Measurements from ENCODE around the gene TNFRSF14. TPM values are rescaled to one million over a fixed set of nuclear protein-coding genes. Genes with fewer than 3 reads are reported as not detected.

The TNFRSF14 gene
- total RNA-seq, 1 experiment from 2014 or later = 25.5 TPM

DNA sequence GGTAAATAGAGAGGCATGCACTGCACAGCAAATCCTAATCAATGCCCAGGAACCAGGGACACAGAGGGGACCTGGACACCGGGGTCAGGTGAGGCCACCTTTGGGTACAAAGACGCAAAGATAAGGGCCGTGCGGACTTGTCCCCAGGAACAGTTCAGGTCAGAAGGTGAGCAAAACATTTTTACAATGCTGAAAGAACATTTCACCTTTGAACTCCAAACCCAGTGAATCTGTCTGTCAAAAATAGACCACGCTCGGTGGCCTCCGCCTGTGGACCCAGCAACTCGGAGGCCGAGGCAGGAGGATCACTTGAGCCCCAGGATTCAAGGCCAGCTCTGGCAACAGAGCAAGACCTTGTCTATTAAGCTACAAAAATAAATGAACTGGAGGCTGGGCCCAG is 15.2 kb downstream of the TNFRSF14 start:
- no TSS peak for BruUV-seq (replicated peaks)
- Histone ChIP-seq H3F3A (ENCODE audit: low read length, unreplicated experiment) (no peaks in the 10 kb centered on the region), H3K36me3 (ENCODE audit: low read depth, low read length) (no peaks in the 10 kb centered on the region), H3K9ac (ENCODE audit: low read length) (no peak overlapping the region), H3K9me3 (ENCODE audit: low read length) (no peaks in the 10 kb centered on the region), H3K9me2 (replicated peaks; ENCODE audit: low read length) (no peaks in the 10 kb centered on the region), H3K4me3 (ENCODE audit: low read length) (no peak overlapping the region), H3K27ac (ENCODE audit: low read length) (no peak overlapping the region), H4K20me1 (ENCODE audit: low read length) (no peaks in the 10 kb centered on the region), H2AFZ (ENCODE audit: low read length) (no peak overlapping the region), H3K27me3 (ENCODE audit: low read length) (peaks cover 31% of the 10 kb centered on the region), H3K4me1 (ENCODE audit: insufficient read depth, low read length) (no peaks in the 10 kb centered on the region), H3K79me2 (ENCODE audit: low read length) (no peaks in the 10 kb centered on the region), H3K4me2 (ENCODE audit: low read length) (no peak overlapping the region)
- POLR2A ChIA-PET (ENCODE audit: unreplicated experiment) = interaction anchor here (0.6 kb wide), 1 partner anchor 372 kb away, joined by 22 read pairs; no protein-coding TSS in a partner anchor
- TF ChIP-seq EZH2phosphoT487 (IDR thresholded peaks at IDR 0.05; ENCODE audit: borderline replicate concordance, low read length) (no peak), EZH2 (IDR thresholded peaks at IDR 0.05; ENCODE audit: low read length, unreplicated experiment) (no peak)
- TF ChIP-seq, protein P1, sequence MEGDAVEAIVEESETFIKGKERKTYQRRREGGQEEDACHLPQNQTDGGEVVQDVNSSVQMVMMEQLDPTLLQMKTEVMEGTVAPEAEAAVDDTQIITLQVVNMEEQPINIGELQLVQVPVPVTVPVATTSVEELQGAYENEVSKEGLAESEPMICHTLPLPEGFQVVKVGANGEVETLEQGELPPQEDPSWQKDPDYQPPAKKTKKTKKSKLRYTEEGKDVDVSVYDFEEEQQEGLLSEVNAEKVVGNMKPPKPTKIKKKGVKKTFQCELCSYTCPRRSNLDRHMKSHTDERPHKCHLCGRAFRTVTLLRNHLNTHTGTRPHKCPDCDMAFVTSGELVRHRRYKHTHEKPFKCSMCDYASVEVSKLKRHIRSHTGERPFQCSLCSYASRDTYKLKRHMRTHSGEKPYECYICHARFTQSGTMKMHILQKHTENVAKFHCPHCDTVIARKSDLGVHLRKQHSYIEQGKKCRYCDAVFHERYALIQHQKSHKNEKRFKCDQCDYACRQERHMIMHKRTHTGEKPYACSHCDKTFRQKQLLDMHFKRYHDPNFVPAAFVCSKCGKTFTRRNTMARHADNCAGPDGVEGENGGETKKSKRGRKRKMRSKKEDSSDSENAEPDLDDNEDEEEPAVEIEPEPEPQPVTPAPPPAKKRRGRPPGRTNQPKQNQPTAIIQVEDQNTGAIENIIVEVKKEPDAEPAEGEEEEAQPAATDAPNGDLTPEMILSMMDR (conservative IDR thresholded peaks at IDR 0.05; ENCODE audit: low read depth, low read length) = no peak
- ATAC-seq = no peak
- intact Hi-C loops (cut with micrococcal nuclease) = no loop called here
- DNase-seq = no peak
- CTCF ChIA-PET = no interaction called here

DNA sequence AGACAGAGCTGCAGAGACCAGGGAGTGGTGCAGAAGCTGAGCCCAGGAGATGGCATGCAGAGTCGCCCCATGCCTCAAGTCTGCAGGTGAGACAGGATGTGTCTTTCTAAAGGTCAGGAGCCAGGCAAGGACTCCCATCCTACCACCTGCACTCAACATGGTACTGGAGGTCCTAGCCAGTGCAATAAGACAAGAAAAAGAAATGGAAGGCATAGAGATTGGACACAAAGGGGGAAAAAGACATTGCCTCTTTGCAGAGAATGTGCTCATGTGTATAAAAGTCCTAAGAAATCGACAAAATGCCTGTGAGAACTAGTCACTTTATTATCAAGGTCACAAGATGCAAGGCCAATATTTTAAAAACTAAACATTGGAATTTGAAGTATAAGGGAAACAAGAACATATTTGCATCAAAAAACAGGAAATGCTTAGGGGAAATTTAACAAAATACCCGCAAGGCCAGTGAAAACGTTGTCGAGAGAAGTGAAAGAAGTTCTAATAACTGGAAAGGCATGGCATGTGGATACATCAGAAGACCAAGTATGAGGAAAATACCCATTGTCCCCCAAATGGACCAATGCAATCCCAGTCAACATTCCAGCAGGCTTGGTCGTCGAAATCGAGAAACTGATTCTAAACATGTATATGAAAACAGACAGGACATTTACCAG is 17.2 kb downstream of the TNFRSF14 start:
- Histone ChIP-seq H3K4me1 (ENCODE audit: insufficient read depth, low read length) (no peaks in the 10 kb centered on the region; the same call in 1 of the 2 replicates), H3K79me2 (ENCODE audit: low read length) (no peaks in the 10 kb centered on the region), H3K27me3 (ENCODE audit: low read length) (peaks cover 31% of the 10 kb centered on the region), H3K36me3 (ENCODE audit: low read depth, low read length) (no peaks in the 10 kb centered on the region), H3K9ac (ENCODE audit: low read length) (no peak overlapping the region), H2AFZ (ENCODE audit: low read length) (no peak overlapping the region), H3K4me2 (ENCODE audit: low read length) (no peak overlapping the region), H3K27ac (ENCODE audit: low read length) (no peak overlapping the region), H3K9me3 (ENCODE audit: low read length) (no peaks in the 10 kb centered on the region), H3K9me2 (replicated peaks; ENCODE audit: low read length) (no peaks in the 10 kb centered on the region), H3F3A (ENCODE audit: low read length, unreplicated experiment) (no peaks in the 10 kb centered on the region), H4K20me1 (ENCODE audit: low read length) (no peaks in the 10 kb centered on the region), H3K4me3 (ENCODE audit: low read length) (no peak overlapping the region)
- intact Hi-C loops (cut with micrococcal nuclease) = no loop called here
- no peak for DNase-seq
- ATAC-seq = no peak
- ChIA-PET CTCF (no interaction called here), POLR2A (ENCODE audit: unreplicated experiment) (no interaction called here)
- TF ChIP-seq EZH2phosphoT487 (IDR thresholded peaks at IDR 0.05; ENCODE audit: borderline replicate concordance, low read length) (no peak), EZH2 (IDR thresholded peaks at IDR 0.05; ENCODE audit: low read length, unreplicated experiment) (no peak)
- TF ChIP-seq, protein P1 (conservative IDR thresholded peaks at IDR 0.05; ENCODE audit: low read depth, low read length) = no peak
- no TSS peak for BruUV-seq (replicated peaks)

DNA sequence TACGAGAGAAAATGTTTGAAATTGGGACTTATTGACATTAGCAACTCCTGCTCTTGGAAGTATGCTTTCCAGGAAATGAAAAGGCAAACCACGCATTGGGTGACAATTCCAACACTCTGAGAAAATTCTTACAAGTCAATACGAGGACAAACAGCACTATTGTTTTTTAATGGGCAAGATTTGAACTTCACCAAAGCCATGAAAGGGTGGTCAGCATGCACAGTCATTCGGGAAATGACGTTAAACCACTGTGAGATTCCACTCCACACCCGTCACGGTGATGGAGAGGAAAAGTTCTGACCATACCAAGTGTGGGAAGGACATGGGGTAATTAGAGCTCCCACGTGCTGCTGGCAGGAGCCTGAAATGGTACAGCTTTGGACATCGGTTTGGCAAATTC is 18.2 kb downstream of the TNFRSF14 start:
- Histone ChIP-seq H3K4me2 (ENCODE audit: low read length) (no peak overlapping the region), H4K20me1 (ENCODE audit: low read length) (no peaks in the 10 kb centered on the region), H3F3A (ENCODE audit: low read length, unreplicated experiment) (no peaks in the 10 kb centered on the region), H3K27me3 (ENCODE audit: low read length) (peaks cover 28% of the 10 kb centered on the region), H3K9me2 (replicated peaks; ENCODE audit: low read length) (no peaks in the 10 kb centered on the region), H3K36me3 (ENCODE audit: low read depth, low read length) (no peaks in the 10 kb centered on the region), H3K9ac (ENCODE audit: low read length) (no peak overlapping the region), H3K27ac (ENCODE audit: low read length) (no peak overlapping the region), H3K79me2 (ENCODE audit: low read length) (no peaks in the 10 kb centered on the region), H3K4me1 (ENCODE audit: insufficient read depth, low read length) (no peaks in the 10 kb centered on the region; the same call in 1 of the 2 replicates), H3K4me3 (ENCODE audit: low read length) (no peak overlapping the region), H2AFZ (ENCODE audit: low read length) (no peak overlapping the region), H3K9me3 (ENCODE audit: low read length) (no peaks in the 10 kb centered on the region)
- intact Hi-C loops (cut with micrococcal nuclease) = no loop called here
- ChIA-PET POLR2A (ENCODE audit: unreplicated experiment) (no interaction called here), CTCF (no interaction called here)
- no peak for ATAC-seq
- no TSS peak for BruUV-seq (replicated peaks)
- TF ChIP-seq EZH2 (IDR thresholded peaks at IDR 0.05; ENCODE audit: low read length, unreplicated experiment) (no peak), EZH2phosphoT487 (IDR thresholded peaks at IDR 0.05; ENCODE audit: borderline replicate concordance, low read length) (no peak)
- TF ChIP-seq, protein P1 (conservative IDR thresholded peaks at IDR 0.05; ENCODE audit: low read depth, low read length) = no peak
- DNase-seq = no peak

All from PC-3 (cell line).